NCI-H446 (cell line): ENCODE data around the gene TMPRSS9.
"Not testable (repeated sequence)": the region's sequence is repeated elsewhere in the genome, so short reads cannot be mapped to it uniquely, and the experiment has no call there.

Source experiments
- DNase-seq, 2 experiments: peaks; one replicate each; lab custom pipeline; 2025; lab: John Stamatoyannopoulos, UW

The TMPRSS9 gene

DNA sequence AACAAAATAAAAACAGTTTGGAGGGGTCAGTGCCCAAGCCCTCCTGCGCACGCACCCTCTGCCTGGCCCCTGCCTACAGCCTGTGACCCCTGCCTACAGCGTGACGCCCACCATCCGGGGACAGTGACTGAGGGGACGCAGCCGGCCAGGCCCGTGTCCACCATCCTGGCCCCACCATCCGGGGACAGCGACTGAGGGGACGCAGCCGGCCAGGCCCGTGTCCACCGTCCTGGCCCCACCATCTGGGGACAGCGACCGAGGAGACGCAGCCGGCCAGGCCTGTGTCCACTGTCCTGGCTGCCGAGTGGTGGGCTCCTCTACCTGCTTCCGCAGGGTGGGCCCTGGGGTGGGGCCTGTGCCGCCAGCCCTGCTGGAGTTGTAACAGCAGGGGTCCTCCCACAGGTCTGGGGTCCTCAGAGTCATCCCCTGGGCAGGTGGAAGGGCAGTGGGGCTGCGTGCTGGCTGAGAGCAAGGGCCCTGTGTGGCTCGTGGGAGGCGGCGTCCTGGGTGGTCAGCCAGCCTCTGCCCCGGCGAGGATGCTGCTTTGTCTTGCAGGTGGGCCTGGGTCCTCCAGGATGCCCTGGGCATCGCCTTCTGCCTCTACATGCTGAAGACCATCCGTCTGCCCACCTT, 17.3 kb upstream of the TMPRSS9 start:
- DNase-seq, result no peak

DNA sequence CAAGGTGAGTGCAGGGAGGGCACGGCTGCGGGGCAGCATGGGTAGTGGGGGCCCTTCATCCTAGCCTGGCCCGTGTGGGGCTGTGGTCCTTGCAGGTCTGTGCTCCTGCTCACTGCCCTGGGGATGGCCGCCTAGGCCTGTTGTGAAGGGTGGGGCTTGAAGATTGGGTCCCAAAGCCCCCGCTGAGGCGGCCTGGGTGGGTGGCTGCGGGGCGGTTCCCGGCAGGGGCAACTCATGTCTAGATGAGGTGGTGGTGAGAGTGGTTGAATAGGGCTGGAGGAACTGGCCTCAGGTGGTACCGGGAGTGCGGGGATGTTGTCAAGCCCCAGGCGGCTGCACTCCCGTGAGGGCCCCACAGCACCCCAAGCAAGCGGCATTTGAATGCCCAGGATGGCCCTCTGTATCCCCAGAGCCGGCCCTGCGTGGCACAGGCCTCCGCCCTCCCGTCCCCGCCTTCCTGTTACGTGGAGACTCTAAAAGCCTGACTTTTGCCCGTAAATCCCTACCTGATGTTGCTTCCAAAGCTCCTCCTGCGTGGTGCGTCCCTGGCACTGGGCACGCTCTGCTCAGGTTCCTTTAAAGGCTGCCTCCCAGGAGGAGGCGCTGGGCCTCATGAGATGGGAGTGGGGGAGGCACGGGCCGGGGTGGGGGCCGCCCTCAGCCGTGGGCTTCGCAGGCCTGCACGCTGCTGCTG, 16.6 kb upstream of the TMPRSS9 start:
- DNase-seq, result no peak

DNA sequence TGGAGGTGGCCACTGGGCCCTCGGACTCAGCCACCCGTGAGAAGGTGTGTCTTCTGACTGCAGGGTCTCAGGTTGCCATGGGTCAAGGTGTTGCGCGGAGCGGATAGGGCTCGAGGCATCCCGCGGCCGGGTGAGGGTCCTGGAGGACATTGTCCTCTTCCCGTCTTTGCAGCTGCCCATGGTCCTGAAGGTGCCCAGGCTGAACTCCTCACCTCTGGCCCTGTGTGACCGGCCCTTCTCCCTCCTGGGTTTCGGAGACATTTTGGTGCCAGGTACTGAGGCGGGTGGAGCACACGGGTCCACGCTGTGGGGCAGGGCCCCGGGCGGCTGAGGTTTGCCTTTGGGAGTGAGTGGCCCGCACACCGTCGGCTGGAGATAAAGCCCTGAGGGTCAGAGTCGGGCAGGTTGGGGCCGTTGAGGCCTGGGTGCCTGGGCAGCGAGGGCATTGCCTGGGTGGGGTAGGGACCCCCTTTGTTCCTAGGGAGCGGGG, 15.6 kb upstream of the TMPRSS9 start:
- DNase-seq, result no peak

DNA sequence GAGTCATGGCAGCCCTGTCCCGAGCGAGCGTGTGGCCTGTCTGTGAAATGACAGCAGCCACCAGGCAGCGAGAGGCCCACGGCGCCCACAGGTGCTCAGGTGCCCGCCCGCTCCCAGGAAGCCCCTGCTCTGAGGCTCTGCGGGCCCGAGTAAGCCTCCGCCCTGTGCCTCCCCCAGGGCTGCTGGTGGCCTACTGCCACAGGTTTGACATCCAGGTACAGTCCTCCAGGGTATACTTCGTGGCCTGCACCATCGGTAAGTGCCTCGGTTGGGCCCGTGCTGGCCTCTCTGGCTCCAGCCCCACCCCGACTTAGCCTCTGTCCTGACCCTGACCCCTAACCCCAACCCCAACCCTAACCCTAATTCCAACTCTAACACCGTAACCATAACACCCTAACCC, 15.0 kb upstream of the TMPRSS9 start:
- DNase-seq, result no peak

DNA sequence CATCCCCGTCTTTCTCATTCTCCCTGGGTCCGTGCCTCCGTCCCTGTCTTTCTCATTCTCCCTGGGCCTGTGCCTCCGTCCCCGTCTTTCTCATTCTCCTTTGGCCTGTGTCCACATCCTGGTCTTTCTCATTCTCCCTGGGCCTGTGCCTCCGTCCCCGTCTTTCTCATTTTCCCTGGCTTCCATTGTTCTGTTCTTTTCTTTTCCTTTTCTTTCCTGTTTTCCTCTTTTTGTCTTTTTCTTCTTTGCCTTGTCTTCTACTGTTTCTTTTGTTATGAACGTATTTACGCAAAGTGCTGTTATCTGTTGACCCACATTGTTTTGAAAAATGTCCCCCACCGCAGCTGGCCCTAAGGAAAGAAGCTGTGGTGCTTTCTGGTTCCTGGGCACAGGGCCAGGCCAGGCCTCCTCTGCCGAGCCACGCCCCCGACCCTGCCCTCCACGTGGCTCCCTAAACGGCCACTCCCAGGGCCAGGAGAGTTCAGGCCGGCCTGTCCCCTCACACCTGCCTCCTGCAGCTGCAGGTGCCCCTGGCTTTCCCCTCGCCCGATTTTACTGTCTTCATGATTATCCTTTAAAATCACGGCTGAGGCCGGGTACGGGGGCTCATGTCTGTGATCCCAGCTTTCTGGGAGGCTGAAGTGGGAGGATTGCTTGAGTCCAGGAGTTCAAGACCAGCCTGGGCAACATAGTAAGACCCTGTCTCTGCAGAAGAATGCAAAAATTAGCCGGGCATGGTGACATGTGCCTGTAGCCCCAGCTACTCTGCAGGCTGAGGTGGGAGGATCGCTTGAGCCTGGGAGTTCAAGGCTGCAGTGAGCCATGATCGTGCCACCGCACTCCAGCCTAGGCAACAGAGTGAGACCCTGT, 14.0 kb upstream of the TMPRSS9 start:
- no peak for DNase-seq

DNA sequence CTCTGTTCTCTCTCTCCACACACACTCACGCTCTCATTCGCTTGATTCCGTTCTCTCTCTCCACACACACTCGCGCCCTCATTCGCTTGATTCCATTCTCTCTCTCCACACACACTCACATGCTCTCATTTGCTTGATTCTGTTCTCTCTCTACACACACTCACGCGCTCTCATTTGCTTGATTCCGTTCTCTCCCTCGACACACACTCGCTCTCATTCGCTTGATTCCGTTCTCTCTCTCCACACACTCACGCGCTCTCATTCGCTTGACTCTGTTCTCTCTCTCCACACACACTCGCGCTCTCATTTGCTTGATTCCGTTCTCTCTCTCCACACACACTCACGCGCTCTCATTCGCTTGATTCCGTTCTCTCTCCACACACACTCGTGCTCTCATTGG, 10.2 kb upstream of the TMPRSS9 start:
- DNase-seq, result not testable (repeated sequence)

DNA sequence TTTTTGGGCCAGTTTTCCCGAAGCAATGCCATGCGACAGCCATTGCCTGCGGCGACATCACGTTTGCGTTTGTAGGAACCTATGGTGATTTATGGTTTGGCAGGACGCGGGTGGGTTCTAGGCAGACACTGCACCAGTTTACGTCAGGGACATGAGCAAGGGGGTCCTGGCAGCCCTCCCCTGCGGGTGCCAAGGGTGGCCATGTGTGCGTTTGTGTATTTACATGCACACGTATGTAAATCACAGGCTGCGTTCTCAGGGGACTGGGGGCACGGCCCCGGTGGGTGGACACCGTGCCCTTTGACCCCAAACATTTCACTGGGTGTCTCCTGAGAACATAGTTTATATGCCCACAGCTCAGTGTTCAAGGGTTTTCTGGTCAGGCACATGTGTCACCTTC, 9.4 kb upstream of the TMPRSS9 start:
- DNase-seq, result no peak

DNA sequence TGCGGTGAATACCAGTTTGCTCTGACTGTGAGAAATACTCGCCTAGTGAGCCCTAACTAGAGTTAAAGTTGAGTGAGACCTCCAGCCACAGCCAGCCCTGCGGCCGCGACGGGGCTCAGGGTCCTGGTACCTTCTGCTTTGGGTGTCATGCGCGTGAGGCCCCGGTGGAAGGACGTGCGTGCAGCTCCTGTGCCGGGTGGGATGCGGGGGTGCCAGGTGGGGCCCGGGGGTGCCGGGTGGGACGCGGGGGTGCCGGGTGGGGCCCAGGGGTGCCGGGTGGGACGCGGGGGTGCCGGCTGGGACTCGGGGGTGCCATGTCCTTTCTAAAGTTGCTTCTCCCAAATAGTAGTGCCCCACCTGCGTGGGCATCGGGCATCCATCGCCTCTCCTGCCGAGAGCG, 8.5 kb upstream of the TMPRSS9 start:
- DNase-seq, result no peak

DNA sequence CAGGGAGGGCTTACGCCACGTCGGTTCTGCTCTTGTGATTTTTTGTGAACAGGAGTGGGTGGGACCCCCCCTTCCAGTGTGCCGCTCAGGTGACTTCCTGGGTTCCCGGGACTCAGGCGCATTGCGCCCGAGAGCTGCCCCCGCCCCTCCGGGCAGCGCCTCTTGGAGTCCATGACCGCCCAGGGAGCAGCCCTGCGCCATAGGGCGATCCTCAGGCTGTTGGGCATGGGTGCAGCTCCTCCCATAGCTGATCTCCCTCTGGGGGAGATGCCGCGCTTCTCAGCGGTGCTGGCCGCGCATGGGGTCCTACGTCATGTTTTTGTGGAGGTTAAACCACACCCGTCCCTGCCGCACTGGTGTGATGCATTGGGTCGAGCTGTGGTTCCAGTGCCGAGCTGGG, 7.9 kb upstream of the TMPRSS9 start:
- no peak for DNase-seq

DNA sequence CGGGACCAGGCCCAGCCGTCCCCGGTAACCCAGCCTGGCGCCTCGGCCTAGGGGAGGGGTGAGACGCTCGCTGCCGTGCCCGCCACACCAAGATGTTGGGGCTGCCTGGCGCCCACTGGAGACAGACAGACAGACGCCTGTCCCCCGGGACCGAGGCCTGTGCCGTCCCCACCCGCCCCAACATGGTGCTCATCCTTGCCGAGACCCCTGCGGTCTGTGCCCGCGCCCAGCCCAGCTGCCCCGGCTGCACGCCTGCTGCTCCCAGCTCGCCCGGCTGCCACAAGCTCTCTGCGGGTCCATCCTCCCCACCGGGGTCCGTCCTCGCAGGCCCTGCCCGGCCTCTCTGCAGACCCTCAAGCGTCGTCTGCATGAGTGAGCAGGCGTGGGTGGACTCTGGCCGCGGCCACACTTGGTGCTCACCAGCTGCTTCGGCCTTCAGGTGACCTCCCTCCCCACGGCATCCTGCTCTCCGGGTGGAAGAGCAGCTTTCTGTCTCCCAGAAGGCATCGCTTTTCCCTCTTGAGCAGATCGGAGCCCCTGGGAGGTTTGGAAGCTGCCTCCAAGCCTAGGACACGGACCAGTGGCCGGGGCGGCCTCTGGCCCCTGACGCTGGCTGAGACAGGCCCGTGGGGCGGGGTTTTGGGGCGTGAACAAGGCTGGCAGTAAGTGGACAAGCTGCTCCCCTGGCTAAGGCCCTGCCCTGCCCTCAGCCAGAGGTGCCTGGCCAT, 6.7 kb upstream of the TMPRSS9 start:
- no peak for DNase-seq

DNA sequence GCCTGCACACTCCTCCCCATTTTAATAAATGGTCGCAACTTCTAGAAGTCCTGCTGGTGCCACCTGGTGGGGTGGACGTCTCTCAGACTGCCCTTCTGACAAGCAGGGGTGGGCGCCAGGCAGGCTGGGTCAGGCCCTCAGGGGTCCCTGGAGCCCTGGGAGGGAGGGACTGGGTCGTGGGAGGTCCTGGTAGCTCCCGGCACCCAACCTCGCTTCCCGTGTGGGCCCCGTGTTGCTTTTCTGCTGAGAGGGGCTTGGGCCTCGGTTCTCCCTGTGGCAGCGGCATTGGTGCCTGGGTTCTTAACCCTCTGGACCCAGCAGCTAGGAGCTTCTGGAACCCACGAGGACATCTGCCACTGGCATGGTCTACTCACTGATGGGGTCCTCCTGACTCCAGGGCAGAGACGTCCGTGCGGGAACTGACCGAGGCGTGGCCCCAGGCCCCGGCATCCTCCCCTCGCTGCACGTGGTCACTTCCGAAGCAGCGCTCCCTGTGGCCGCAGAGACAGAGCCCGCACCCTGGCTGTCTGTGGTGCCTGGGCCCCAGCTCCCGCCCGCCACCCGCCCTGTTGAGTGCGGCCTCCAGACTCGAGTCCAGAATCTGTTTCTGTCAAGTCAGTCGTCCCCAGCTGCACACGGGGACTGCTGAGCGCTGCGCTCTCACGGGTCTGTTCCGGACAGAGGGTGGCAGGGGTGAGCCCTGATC, 6.0 kb upstream of the TMPRSS9 start:
- DNase-seq, result no peak

DNA sequence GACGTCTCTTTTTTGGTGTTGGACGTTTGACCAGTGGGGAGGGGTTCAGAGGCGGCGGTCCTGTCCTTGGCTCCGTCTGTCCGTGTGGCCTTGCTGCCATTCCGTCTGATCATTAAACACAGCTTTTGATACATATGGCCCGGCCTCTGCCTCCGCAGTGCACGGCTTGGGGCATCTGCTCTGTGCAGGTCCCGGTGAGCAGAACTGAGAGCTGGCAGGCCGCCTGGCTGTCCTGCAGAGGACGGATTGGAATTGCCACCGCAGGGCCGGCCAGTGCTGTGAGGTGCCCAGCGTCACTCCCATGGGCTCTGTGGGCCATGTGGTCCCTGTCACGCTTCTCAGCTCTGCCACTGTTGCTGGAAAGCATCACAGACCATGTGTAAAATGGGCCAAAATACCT, 5.4 kb upstream of the TMPRSS9 start:
- DNase-seq, result no peak

DNA sequence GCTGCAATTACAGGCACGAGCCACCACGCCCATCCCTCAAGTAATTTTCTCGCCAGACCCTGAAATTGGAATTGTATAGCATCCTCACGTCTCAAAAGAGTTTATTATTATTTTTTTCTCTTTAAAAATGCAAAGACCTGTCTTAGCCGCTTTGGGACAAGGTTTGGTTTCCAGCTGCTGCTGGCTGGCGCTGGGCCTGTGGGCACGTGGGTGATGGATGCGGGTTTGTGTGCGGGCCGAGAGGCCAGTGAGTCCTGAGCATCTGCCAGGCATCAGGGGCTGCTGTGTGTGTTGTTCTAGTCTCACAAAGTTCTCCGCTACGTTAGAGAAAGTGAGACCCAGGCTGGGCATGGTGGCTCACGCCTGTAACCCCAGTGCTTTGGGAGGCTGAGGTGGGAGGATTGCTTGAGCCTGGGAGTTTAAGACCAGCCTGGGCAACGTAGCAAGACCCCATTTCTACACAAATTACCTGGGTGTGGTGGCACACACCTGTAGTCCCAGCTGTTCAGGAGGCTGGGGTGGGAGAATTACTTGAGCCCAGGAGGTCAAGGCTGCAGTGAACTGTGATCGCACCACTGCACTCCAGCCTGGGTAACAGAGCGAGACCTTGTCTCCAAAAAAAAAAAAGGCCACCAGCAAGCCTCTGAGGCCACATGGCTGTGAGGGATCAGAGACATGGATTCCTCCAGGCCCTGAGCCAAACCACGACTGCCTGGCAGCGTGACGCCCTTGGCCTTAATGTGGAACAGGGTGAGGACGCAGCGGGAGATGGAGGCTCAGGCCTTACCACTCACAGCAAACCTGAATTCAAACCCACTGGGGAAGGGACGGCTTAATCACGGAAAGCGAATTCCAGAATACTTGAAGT, 4.7 kb upstream of the TMPRSS9 start:
- no peak for DNase-seq

DNA sequence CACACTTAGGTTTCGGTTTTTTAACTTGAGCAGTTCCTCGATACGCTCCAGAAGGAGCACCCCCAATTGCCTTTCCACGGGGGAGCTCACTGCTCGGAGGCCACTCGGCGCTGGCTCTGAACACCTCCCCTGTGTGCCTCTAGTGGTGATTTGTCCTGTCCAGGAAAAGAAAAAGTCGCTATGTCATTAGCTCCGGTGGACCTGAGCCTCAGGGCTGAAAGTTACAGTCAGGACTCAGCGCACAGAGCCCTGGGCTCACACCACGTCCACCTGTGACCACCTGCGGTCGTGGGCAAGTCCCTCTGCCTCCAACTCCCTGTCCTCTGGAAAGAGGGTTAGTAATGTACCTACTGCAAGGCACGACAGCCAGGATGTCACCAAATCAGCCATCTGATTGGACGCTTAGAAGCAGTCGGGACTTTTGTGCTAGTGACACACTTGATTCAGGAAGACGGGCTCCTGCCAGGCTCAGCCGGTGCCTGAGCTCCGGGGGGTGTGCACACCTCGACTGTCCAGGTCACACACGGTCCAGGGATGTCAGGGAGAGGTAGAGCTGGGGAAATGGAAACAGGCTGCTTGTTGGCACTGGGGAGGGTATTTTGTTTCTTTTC, 3.9 kb upstream of the TMPRSS9 start:
- no peak for DNase-seq

DNA sequence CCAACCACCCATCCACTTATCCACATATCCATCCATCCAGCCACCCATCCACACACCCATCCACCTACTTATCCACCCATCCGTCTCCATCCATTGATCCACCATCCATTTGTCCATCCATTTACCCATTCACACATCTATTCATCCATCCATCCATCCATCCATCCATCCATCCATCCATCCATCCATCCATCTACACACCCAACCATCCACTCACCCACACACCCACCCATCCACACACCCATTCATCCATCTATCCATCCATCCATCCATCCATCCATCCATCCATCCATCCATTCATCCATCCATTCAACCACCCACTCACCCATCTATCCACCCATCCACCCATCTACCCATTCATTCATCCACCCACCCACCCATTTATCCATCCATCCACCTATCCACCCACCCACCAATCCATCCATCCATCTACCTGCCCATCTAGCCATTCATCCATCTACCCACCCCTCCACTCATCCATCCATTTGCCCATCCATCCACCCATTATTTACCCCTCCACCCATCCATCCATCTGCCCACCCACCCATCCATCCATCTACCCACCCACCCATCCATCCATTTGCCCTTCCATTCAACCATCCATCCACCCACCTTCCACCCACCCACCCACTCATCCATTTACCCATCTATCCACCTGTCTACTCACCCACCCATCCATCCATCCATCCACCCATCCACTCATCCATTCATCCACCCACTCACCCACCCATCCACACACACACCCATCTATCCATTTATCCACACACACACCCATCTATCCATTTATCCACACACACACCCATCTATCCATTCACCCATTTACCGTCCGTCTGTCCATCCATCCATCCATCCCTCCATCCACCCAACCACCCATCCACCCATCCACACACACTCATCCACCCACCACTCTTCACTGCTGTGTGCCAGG, 2.5 kb upstream of the TMPRSS9 start:
- no peak for DNase-seq

DNA sequence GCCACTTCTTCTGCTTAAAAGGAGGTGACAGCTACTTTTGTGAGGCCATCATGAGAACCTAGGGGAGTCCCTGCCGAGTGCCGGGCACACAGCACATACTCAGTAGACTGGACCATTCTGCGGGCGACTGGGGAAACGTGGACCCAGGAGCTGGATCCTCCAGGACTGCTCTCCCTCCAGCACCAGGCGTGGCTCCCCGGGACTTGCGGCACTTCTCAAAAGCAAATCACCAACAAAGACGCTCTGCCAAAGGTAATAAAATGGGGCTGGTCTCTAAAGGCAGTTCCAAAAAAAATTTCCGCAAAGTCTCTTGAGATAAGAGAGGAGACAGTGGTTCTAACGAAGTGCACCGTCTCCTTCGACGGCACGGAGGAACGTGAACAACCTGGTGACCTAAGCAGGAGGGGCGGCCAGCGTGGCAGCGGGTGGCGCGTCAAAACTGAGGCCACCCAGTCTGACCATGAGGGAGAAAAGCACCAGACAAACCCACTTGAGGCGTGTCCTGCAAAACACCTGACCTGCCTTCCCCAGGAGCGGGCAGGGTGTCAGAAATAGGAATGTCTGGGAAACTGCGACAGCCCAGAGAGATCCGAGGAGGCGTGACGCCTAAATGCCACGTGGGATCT, 1.4 kb upstream of the TMPRSS9 start:
- no peak for DNase-seq

DNA sequence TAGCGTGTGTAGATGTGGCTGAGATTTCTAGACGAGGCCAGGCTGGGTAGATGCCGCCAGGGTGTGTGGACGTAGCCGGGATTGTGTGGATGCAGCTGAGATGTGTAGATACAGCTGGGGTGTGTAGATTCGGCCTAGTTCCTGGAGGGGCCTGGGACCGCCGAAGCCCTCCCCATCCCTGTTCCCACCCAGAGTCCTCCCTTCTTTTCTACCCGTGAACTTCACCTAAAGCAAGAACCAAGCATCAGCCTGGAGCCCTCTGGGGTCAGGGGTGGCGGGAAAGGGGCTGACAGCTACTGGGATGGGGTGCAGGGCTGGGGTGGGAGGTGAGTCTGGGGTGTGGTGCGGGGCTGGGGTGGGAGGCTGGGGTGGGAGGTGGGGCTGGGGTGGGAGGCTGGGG, 768 bp downstream of the TMPRSS9 start:
- no peak for DNase-seq

DNA sequence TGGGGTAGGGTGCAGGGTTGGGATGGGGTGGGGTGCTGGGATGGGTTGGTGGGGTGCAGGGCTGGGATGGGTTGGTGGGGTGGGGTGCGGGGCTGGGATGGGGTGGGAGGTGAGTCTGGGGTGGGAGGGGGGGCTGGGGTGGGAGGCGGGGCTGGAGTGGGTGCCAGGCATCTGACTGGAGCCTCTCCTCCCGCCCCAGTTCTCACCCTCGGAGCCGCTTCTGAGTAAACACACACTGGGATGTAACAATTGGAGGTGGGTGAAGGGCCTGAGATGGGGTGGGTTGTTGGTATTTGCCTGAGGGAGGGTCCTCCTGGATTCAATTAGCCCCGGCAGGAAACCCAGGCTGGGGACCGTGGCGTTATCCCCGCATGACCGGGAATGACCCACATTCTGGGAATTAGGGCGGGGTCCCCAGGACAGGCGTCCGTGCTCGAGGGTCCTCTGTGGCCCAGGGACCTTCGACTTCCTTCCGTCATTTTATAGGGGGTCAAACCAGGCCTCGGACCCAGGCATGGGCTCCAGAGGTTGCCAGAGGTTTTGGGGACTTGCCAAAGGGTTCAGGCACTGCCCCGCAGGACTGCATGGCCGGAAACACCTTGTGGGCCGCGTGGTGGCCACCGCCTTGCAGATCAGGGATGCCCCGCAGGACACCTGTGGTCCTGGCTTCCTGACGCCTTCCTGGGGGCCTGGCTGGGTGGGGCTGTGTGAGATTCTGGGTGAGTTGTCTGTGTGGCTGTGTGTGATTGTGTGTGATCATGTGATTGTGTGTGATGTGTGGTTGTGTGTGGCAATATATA, 1.4 kb downstream of the TMPRSS9 start:
- no peak for DNase-seq
